ENCODE measurements around the gene PLXDC2.
"Not testable (repeated sequence)": the region's sequence is repeated elsewhere in the genome, so short reads cannot be mapped to it uniquely, and the experiment has no call there.

Gene PLXDC2

DNA sequence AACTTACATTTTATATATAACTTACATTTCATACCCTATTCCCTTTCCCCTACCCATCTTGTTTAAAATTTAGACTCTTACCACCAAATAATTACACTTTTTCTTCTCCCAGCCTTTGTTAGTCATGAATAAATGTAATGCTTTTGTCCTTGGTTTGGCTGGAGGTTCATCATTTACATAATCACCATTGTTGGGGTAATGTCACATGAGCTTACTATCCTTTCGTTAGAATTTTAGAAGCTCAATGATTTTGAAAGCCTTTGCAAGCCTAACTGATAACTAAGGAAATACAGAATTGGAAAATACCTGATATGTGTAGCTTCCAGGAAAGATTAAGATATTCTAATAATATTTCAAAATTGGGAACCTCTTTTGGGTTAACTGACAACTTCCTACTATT is 171.7 kb downstream of the PLXDC2 start:
- no peak for DNase-seq

DNA sequence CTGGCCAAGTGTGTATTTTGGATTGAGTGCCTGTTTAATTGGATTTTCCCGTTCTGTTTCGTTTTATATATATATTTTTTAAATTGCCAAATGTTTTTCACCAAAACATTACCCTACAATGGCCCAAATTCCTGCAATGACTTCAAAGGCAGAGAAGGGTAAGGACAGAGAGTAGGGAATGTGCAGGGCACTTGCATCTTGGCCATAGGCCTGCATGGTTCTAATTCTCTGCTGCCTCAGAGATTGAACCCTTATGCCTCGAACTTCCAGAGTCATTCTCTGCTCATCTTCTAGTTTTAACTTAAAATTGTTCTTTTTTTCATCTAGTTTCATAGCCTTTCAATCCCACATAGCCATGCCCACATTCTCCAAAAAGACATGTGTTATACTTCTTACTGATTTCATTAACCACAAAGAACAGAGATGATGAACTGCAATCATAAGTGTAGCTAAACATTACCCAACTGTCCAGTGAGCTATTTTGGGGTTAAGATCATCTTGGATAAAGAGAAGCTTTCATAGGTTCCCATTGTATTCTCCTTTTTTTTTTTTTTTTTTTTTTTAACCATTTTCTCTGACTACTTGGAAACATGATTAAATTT is 177.6 kb downstream of the PLXDC2 start:
- DNase-seq: no peak

GRCh38 chr10:19998482-19998881 is 182.2 kb downstream of the PLXDC2 start:
- DNase-seq: no peak

DNA sequence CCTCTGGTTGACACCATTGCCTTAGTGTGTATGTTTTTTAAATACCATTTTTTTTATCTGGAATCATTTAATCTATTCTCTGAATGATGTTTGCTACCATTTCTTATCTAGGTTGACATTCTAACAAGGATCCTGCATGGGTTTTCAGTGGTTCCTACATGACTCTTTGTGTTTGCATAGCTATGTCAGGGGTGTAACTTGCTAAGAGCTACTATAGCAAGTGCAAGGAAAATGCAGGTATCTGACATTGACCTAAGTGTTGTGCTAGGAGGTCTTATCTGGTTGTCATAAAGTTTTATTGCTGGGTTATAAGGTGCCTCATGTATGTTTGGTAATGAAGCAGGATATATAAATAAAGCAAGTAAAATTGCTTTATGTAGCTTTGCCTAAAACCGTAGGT is 183.2 kb downstream of the PLXDC2 start:
- DNase-seq: no peak

DNA sequence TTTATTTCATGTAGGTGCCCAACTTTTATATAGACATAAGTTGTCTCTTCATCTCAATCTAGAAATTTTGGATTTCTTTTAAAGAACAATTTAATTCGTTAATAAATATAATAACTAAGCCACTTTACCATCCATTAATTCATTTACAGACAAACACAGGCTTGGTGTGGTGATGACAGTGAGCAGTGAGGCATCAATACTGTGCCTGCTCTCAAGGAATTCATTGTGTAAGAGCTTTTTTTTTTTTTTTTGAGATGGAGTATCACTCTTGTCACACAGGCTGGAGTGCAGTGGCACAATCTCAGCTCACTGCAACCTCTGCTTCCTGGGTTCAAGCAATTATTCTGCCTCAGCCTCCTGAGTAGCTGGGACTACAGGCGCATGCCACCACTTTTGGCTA is 185.8 kb downstream of the PLXDC2 start:
- not testable (repeated sequence) for DNase-seq

DNA sequence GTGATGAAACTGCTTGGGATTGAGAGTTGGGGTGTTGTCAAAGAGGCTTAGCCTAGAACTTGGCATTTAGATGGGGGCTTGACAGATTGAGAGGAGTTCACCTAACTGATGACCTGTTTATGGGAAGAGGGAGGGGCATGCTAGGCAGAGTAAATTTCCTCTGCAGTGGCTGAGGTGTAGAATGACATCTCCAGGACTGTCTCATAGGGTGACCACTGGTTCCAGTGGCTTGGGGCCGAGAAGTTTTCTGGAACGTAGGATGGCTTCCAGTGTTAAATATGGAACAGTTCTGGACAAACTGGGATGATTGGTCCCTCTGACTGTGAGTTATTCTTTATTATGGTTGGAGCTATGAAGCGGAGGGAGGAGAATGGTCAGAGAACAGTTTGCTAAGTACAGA is 186.4 kb downstream of the PLXDC2 start:
- DNase-seq: no peak

GRCh38 chr10:20004087-20004523 is 187.9 kb downstream of the PLXDC2 start:
- no peak for DNase-seq

GRCh38 chr10:20005638-20006037 is 189.4 kb downstream of the PLXDC2 start:
- DNase-seq: no peak

GRCh38 chr10:20006169-20006870 is 190.1 kb downstream of the PLXDC2 start:
- no peak for DNase-seq

GRCh38 chr10:20007426-20007825 is 191.2 kb downstream of the PLXDC2 start:
- no peak for DNase-seq

GRCh38 chr10:20013991-20014750 is 197.9 kb downstream of the PLXDC2 start:
- DNase-seq: no peak

GRCh38 chr10:20017961-20018360 is 201.7 kb downstream of the PLXDC2 start:
- DNase-seq: no peak

GRCh38 chr10:20020677-20021076 is 204.4 kb downstream of the PLXDC2 start:
- no peak for DNase-seq

DNA sequence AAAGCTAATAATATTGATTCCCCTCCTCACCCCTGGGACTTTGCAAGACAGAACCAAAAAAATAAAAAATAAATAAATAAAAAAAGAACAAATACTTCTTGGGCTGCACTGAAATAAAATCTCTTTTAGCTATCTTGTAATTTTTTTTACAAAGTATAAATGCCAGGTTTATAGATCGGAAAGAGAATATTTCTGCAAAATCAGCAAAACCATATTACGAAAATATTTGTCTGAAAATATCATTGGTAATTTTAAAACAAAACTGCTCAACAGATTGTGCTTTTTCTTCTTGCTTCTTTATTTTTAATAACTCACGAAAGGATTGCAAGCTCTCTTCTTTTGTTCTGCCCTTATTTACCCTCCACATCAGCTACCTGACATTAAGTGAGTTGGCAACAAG is 213.3 kb downstream of the PLXDC2 start:
- DNase-seq: no peak

- no peak for DNase-seq
These were observed 217.2 kb downstream of the PLXDC2 start for GRCh38 chr10:20033476-20033875.

DNA sequence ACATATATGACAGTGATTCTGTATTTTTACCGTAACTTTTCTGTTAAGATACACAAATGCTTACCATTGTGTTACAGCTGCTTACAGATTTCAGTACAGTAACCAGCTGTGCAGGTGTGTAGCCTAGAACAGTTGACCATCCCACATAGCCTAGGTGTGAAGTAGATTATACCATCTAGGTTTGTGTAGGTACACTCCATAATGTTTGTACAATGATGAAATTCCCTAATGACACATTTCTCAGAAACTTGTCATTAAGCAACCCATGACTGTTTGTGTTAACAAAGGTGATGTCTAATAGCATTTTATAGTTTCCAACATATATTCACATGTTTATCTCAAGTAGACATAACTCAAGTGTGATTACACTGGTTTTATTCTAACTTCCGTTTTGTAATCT is 218.5 kb downstream of the PLXDC2 start:
- no peak for DNase-seq

DNA sequence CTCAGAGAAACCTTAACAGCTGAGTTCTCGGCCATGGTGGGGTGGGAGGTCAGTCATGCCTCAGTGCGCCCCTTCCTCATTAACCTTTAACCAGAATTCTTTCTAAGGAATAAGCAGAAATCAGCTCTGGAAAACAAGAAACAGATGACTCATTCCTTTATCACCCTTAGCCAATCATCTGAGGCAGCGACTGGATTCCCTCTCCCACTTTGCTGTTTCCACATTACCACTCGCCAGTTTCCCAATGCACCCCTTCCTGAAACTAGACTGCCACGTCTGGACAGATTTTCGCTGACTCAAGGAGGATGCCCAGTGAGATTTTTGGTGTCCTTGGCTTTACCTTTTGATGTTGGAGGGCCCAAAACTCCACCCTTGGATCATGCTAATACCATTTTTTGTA is 223.8 kb downstream of the PLXDC2 start:
- no peak for DNase-seq

DNA sequence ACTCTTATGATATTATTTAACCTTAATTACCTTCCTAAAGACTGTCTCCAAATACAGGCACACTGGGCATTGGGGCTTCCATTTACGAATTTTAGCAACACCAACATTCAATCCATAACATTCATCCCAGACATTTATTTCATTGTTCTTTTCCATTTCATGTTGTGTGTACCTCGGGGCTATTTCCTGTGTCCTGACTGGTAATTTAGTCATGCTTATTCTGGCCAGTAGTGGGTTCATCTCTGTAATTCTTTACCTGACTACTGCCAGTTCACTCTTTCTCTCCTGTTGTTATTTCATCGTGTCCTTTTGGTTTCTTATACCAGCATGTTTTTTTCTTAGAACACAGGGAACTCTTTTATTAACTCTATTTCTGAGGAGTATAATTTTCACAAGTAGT is 225.7 kb downstream of the PLXDC2 start:
- no peak for DNase-seq

GRCh38 chr10:20045100-20045499 is 228.9 kb downstream of the PLXDC2 start:
- not testable (repeated sequence) for DNase-seq

DNA sequence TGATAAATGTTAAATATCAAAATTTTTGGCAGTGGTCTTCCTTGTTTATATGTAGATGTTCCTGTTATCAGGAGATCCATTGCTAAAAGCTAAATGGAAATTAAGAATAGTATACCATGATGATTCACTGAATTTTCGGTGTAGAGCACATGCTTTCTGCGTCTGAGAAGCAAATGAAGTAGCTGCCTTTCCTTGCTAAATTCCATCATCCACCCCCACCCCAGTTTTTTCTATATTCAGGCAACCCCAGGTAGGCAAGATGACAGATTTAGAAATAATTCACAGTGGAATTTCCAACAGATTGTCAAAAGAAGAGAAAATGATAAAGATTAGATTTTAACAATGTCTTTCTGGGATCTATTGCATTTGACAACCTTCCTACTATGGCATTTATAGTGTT is 231.9 kb downstream of the PLXDC2 start:
- no peak for DNase-seq

GRCh38 chr10:20058135-20058534 is 241.9 kb downstream of the PLXDC2 start:
- DNase-seq: no peak

GRCh38 chr10:20059084-20059835 is 243.0 kb downstream of the PLXDC2 start:
- DNase-seq: no peak

DNA sequence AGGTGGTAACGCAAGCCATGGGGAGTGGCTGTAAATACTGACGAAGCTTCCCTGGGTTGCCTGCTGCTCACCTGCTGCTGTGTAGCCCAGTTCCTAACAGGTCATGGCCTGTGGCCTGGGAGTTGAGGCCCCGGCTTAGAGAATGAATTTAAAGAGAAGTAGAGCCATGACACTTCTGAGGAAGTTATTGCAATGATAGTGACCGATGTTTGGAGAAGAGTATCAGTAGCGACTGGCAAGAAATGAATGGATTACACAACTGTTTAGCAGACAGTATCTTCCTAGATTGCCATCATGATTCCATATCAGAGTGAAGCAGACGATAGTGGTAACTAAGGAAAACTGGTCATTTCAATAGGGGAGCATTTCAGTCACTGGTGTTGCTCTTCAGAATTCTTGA is 249.6 kb downstream of the PLXDC2 start:
- DNase-seq: no peak

Measured in stimulated activated CD8-positive, alpha-beta memory T cell treated with anti-CD3 and anti-CD28 coated beads, Interleukin-4, amount 100 ng/mL, for 48 hours (primary cell).